Endothelial cell (in vitro differentiated cells): Measurements from ENCODE around the gene OLFM4. TPM values are rescaled to one million over a fixed set of nuclear protein-coding genes. Genes with fewer than 3 reads are reported as not detected.

Source experiments
- DNase-seq: peaks from one replicate; pipeline ENCODE4 v3.0.0; 2021; ENCODE audit warnings: low spot score
- H3K27ac Mint-ChIP-seq: one replicate; pipeline ENCODE4 v1.8.0; 2021; ENCODE audit warnings: mixed read lengths, inconsistent platforms; ENCODE audit not compliant: unreplicated experiment
- H3K27me3 Mint-ChIP-seq: one replicate; pipeline ENCODE4 v1.8.0; 2021; ENCODE audit warnings: mild to moderate bottlenecking, moderate library complexity, mixed read lengths, inconsistent platforms; ENCODE audit not compliant: unreplicated experiment
- H3K36me3 Mint-ChIP-seq: one replicate; pipeline ENCODE4 v1.8.0; 2021; ENCODE audit warnings: mild to moderate bottlenecking, low read depth, mixed read lengths, inconsistent platforms; ENCODE audit not compliant: unreplicated experiment
- H3K4me1 Mint-ChIP-seq: one replicate; pipeline ENCODE4 v1.8.0; 2021; ENCODE audit warnings: mild to moderate bottlenecking, mixed read lengths, inconsistent platforms; ENCODE audit not compliant: unreplicated experiment
- H3K4me3 Mint-ChIP-seq: one replicate; pipeline ENCODE4 v1.8.0; 2021; ENCODE audit warnings: mild to moderate bottlenecking, mixed read lengths, inconsistent platforms; ENCODE audit not compliant: unreplicated experiment
- H3K9me3 Mint-ChIP-seq: one replicate; pipeline ENCODE4 v1.8.0; 2021; ENCODE audit warnings: mixed read lengths, inconsistent platforms; ENCODE audit not compliant: unreplicated experiment
- CTCF ChIP-seq: fragments of 200-600 bp; sonication (generic); IDR thresholded peaks from one replicate; pipeline ENCODE4 v1.5.0; 2021; ENCODE audit warnings: antibody characterized with exemption; ENCODE audit not compliant: unreplicated experiment
- long read RNA-seq: library from polyadenylated mRNA; unstranded; transcript quantifications from one replicate; pipeline ENCODE4 v2.0.0, GENCODE V29; 2020; ENCODE audit not compliant: unreplicated experiment
- total RNA-seq: library from RNA; stranded (reverse); fragmentation: NEBNext Ultra II Directional; extraction: Animal tissue kit (Norgen Biotek cat#: 25700); gene quantifications from one replicate; pipeline ENCODE4 v1.2.1, GENCODE V29; 2021; ENCODE audit not compliant: unreplicated experiment

Gene OLFM4
- not detected for total RNA-seq
- long read RNA-seq: 0 reads

- no peak for TF ChIP-seq CTCF
- Mint-ChIP-seq H3K9me3 (no peaks in the 10 kb centered on the region), H3K27me3 (peaks cover 1% of the 10 kb centered on the region), H3K36me3 (no peaks in the 10 kb centered on the region), H3K27ac (no peak within 1 kb of the TSS), H3K4me3 (no peak within 1 kb of the TSS), H3K4me1 (no peaks in the 10 kb centered on the region)
- DNase-seq: no peak
Measured at GRCh38 chr13:53028637-53029203, at the start of gene OLFM4. TSS of gene OLFM4 (plus strand) at chr13:53028813. CDS start at chr13:53028837, 24 bp downstream.

GRCh38 chr13:52978989-52979388 is 49.6 kb upstream of the OLFM4 start:
- no peak for DNase-seq
- no peaks in the 10 kb centered on the region for H3K4me1 Mint-ChIP-seq
- H3K4me3 Mint-ChIP-seq: no peak overlapping the region
- no peaks in the 10 kb centered on the region for H3K9me3 Mint-ChIP-seq
- H3K27ac Mint-ChIP-seq: no peak overlapping the region
- H3K27me3 Mint-ChIP-seq: peaks cover 6% of the 10 kb centered on the region
- no peak for TF ChIP-seq CTCF
- no peaks in the 10 kb centered on the region for H3K36me3 Mint-ChIP-seq

GRCh38 chr13:52980695-52981094 is 47.9 kb upstream of the OLFM4 start:
- TF ChIP-seq CTCF: no peak
- no peak for DNase-seq
- no peaks in the 10 kb centered on the region for H3K36me3 Mint-ChIP-seq
- no peak overlapping the region for H3K4me3 Mint-ChIP-seq
- no peaks in the 10 kb centered on the region for H3K9me3 Mint-ChIP-seq
- peaks cover 4% of the 10 kb centered on the region for H3K27me3 Mint-ChIP-seq
- no peaks in the 10 kb centered on the region for H3K4me1 Mint-ChIP-seq
- no peak overlapping the region for H3K27ac Mint-ChIP-seq

GRCh38 chr13:52983836-52984235 is 44.8 kb upstream of the OLFM4 start:
- no peak for DNase-seq
- H3K4me3 Mint-ChIP-seq: no peak overlapping the region
- peaks cover 4% of the 10 kb centered on the region for H3K27me3 Mint-ChIP-seq
- no peaks in the 10 kb centered on the region for H3K36me3 Mint-ChIP-seq
- H3K4me1 Mint-ChIP-seq: no peaks in the 10 kb centered on the region
- no peak overlapping the region for H3K27ac Mint-ChIP-seq
- TF ChIP-seq CTCF: no peak
- no peaks in the 10 kb centered on the region for H3K9me3 Mint-ChIP-seq

GRCh38 chr13:52984881-52985363 is 43.7 kb upstream of the OLFM4 start:
- DNase-seq: no peak
- no peaks in the 10 kb centered on the region for H3K36me3 Mint-ChIP-seq
- H3K4me1 Mint-ChIP-seq: no peaks in the 10 kb centered on the region
- TF ChIP-seq CTCF: no peak
- no peaks in the 10 kb centered on the region for H3K9me3 Mint-ChIP-seq
- H3K27ac Mint-ChIP-seq: no peak overlapping the region
- peaks cover 4% of the 10 kb centered on the region for H3K27me3 Mint-ChIP-seq
- H3K4me3 Mint-ChIP-seq: no peak overlapping the region
